ENCODE data around the gene FUS. TPM values are rescaled to one million over a fixed set of nuclear protein-coding genes. Genes with fewer than 3 reads are reported as not detected.
"Not testable (repeated sequence)": the region's sequence is repeated elsewhere in the genome, so short reads cannot be mapped to it uniquely, and the experiment has no call there.

Gene FUS
- total and polyA plus RNA-seq, 3 experiments from 2014 or later = 163 to 671 (median 621) TPM

- Histone ChIP-seq H3K4me1 (ENCODE audit: insufficient read depth, low read length) (no peaks in the 10 kb centered on the region), H3K9me3 (ENCODE audit: low read length) (no peaks in the 10 kb centered on the region), H3K27me3 (ENCODE audit: insufficient read depth, low read length, poor library complexity, severe bottlenecking) (no peaks in the 10 kb centered on the region), H3K36me3 (ENCODE audit: insufficient read depth, low read length) (no peaks in the 10 kb centered on the region), H3K27ac (ENCODE audit: low read depth, low read length) (no peak overlapping the region), H3K4me3 (ENCODE audit: low read length) (no peak overlapping the region)
- no peaks in the 10 kb centered on the region for H3K9me3 Mint-ChIP-seq
- H3K27me3 Mint-ChIP-seq = no peaks in the 10 kb centered on the region
- H3K36me3 Mint-ChIP-seq = no peaks in the 10 kb centered on the region
- CTCF ChIA-PET = interaction anchor here (1.1 kb wide), 1 partner anchor 183 kb away, joined by 3 read pairs; no protein-coding TSS in a partner anchor
- peaks cover 0 to 2% (median 0%) of the 10 kb centered on the region in 3 donors for H3K4me1 Mint-ChIP-seq
- no peak for DNase-seq
- no peak overlapping the region for H3K27ac Mint-ChIP-seq
- H3K4me3 Mint-ChIP-seq = no peak overlapping the region
- POLR2A ChIA-PET = no interaction called here
Measured at GRCh38 chr16:31167315-31167714, 12.6 kb upstream of the FUS start.

- Histone ChIP-seq H3K4me3 (ENCODE audit: low read length) (no peak overlapping the region), H3K27ac (ENCODE audit: low read depth, low read length) (no peak overlapping the region), H3K36me3 (ENCODE audit: insufficient read depth, low read length) (no peaks in the 10 kb centered on the region), H3K27me3 (ENCODE audit: insufficient read depth, low read length, poor library complexity, severe bottlenecking) (no peaks in the 10 kb centered on the region), H3K9me3 (ENCODE audit: low read length) (no peaks in the 10 kb centered on the region), H3K4me1 (ENCODE audit: insufficient read depth, low read length) (no peaks in the 10 kb centered on the region)
- Mint-ChIP-seq H3K27ac (no peak overlapping the region), H3K36me3 (no peaks in the 10 kb centered on the region), H3K4me1 (peaks cover 0 to 2% (median 0%) of the 10 kb centered on the region in 3 donors), H3K9me3 (no peaks in the 10 kb centered on the region), H3K27me3 (no peaks in the 10 kb centered on the region), H3K4me3 (no peak overlapping the region)
- POLR2A ChIA-PET = interaction anchor here (0.6 kb wide), 1 partner anchor 208 kb away, joined by 3 read pairs; no protein-coding TSS in a partner anchor
- CTCF ChIA-PET = no interaction called here
- no peak for DNase-seq
Measured at GRCh38 chr16:31168848-31169247, 11.1 kb upstream of the FUS start.

- H3K9me3 Mint-ChIP-seq; H3K4me1 Mint-ChIP-seq; CTCF ChIA-PET; H3K36me3 ChIP-seq (ENCODE audit: insufficient read depth, low read length); H3K27ac ChIP-seq (ENCODE audit: low read depth, low read length); H3K4me1 ChIP-seq (ENCODE audit: insufficient read depth, low read length); DNase-seq; H3K4me3 ChIP-seq (ENCODE audit: low read length); POLR2A ChIA-PET; H3K27me3 Mint-ChIP-seq; H3K9me3 ChIP-seq (ENCODE audit: low read length); H3K4me3 Mint-ChIP-seq; H3K36me3 Mint-ChIP-seq; H3K27me3 ChIP-seq (ENCODE audit: insufficient read depth, low read length, poor library complexity, severe bottlenecking): not testable (repeated sequence)
- H3K27ac Mint-ChIP-seq = peak overlapping the region in 1 of 8 donors; percentile 90
Measured at GRCh38 chr16:31170048-31170447, 9.9 kb upstream of the FUS start.

GRCh38 chr16:31177136-31177535 is 2.8 kb upstream of the FUS start:
- Mint-ChIP-seq H3K36me3 (peaks cover 0 to 19% (median 6%) of the 10 kb centered on the region in 3 donors), H3K4me1 (peaks cover 28 to 44% (median 31%) of the 10 kb centered on the region in 3 donors), H3K27ac (peak overlapping the region; percentile 52 to 90 (median 84)), H3K27me3 (peaks cover 0 to 8% of the 10 kb centered on the region in 2 donors), H3K9me3 (peaks cover 0 to 3% (median 0%) of the 10 kb centered on the region in 5 donors), H3K4me3 (peak overlapping the region; percentile 71 to 88 (median 81))
- Histone ChIP-seq H3K4me1 (ENCODE audit: insufficient read depth, low read length) (peaks cover 38% of the 10 kb centered on the region), H3K27me3 (ENCODE audit: insufficient read depth, low read length, poor library complexity, severe bottlenecking) (no peaks in the 10 kb centered on the region), H3K27ac (ENCODE audit: low read depth, low read length) (no peak overlapping the region), H3K4me3 (ENCODE audit: low read length) (peak overlapping the region; percentile 51), H3K9me3 (ENCODE audit: low read length) (no peaks in the 10 kb centered on the region), H3K36me3 (ENCODE audit: insufficient read depth, low read length) (peaks cover 5% of the 10 kb centered on the region)
- DNase-seq = peak; percentile 29 to 70 (median 55)
- ChIA-PET POLR2A (interaction anchor here (0.6 to 4.8 kb wide), 7 partner anchors 19 to 938 kb away, joined by 3 to 72 read pairs (median 3); partner anchors contain the start of genes KAT8 and PYCARD), CTCF (interaction anchor here (0.9 to 5.6 kb wide), 6 partner anchors 10 to 692 kb away, joined by 3 to 44 read pairs (median 4); no protein-coding TSS in a partner anchor)

- H3K9me3 Mint-ChIP-seq = peaks cover 0 to 3% (median 0%) of the 10 kb centered on the region in 5 donors
- Histone ChIP-seq H3K4me3 (ENCODE audit: low read length) (peak overlapping the region; percentile 85), H3K9me3 (ENCODE audit: low read length) (no peaks in the 10 kb centered on the region), H3K36me3 (ENCODE audit: insufficient read depth, low read length) (peaks cover 25% of the 10 kb centered on the region), H3K27ac (ENCODE audit: low read depth, low read length) (peak overlapping the region; percentile 96), H3K4me1 (ENCODE audit: insufficient read depth, low read length) (peaks cover 58% of the 10 kb centered on the region), H3K27me3 (ENCODE audit: insufficient read depth, low read length, poor library complexity, severe bottlenecking) (no peaks in the 10 kb centered on the region)
- peaks cover 48 to 65% (median 53%) of the 10 kb centered on the region in 3 donors for H3K4me1 Mint-ChIP-seq
- peak overlapping the region; percentile 90 to 100 (median 97) for H3K4me3 Mint-ChIP-seq
- POLR2A ChIA-PET = interaction anchor here (0.6 to 4.8 kb wide), 14 partner anchors 10 to 304 kb away, joined by 3 to 72 read pairs (median 6); partner anchors contain the start of genes ARMC5, KAT8, PYCARD and PYDC1
- H3K36me3 Mint-ChIP-seq = peaks cover 7 to 40% (median 13%) of the 10 kb centered on the region in 3 donors
- H3K27ac Mint-ChIP-seq = peak overlapping the region; percentile 69 to 100 (median 96)
- CTCF ChIA-PET = interaction anchor here (1.1 to 5.6 kb wide), 5 partner anchors 14 to 83 kb away, joined by 3 to 44 read pairs (median 4); no protein-coding TSS in a partner anchor
- peaks cover 0 to 8% of the 10 kb centered on the region in 2 donors for H3K27me3 Mint-ChIP-seq
- no peak for DNase-seq
Measured at GRCh38 chr16:31179219-31179746, 656 bp upstream of the FUS start.

- H3K9me3 Mint-ChIP-seq = peaks cover 0 to 3% (median 0%) of the 10 kb centered on the region in 5 donors
- ChIA-PET CTCF (interaction anchor here (1.3 kb wide), 1 partner anchor 688 kb away, joined by 3 read pairs; no protein-coding TSS in a partner anchor), POLR2A (interaction anchor here (0.8 to 6.7 kb wide), 8 partner anchors 8 to 692 kb away, joined by 3 to 72 read pairs (median 14); partner anchors contain the start of genes KAT8, PYCARD, ZNF267 and ZNF646)
- peak overlapping the region; percentile 85 for H3K4me3 ChIP-seq (ENCODE audit: low read length)
- no peaks in the 10 kb centered on the region for H3K9me3 ChIP-seq (ENCODE audit: low read length)
- H3K27ac ChIP-seq (ENCODE audit: low read depth, low read length) = peak overlapping the region; percentile 96
- peak in 2 of 5 donors; percentile 15 to 39 for DNase-seq
- peaks cover 39% of the 10 kb centered on the region for H3K36me3 ChIP-seq (ENCODE audit: insufficient read depth, low read length)
- H3K4me1 ChIP-seq (ENCODE audit: insufficient read depth, low read length) = peaks cover 74% of the 10 kb centered on the region
- H3K27me3 Mint-ChIP-seq = peaks cover 0 to 8% of the 10 kb centered on the region in 2 donors
- H3K36me3 Mint-ChIP-seq = peaks cover 14 to 58% (median 21%) of the 10 kb centered on the region in 3 donors
- peak overlapping the region; percentile 90 to 100 (median 97) for H3K4me3 Mint-ChIP-seq
- H3K27ac Mint-ChIP-seq = peak overlapping the region; percentile 87 to 98 (median 94)
- H3K4me1 Mint-ChIP-seq = peaks cover 65 to 82% (median 71%) of the 10 kb centered on the region in 3 donors
- no peaks in the 10 kb centered on the region for H3K27me3 ChIP-seq (ENCODE audit: insufficient read depth, low read length, poor library complexity, severe bottlenecking)
Measured at GRCh38 chr16:31181102-31181830, 1.3 kb downstream of the FUS start.

GRCh38 chr16:31182391-31182790 is 2.5 kb downstream of the FUS start:
- CTCF ChIA-PET = interaction anchor here (1.1 to 3.5 kb wide), 5 partner anchors 18 to 260 kb away, joined by 3 to 12 read pairs (median 6); partner anchors contain the start of gene ZNF843
- Mint-ChIP-seq H3K9me3 (peaks cover 0 to 3% (median 0%) of the 10 kb centered on the region in 5 donors), H3K27me3 (peaks cover 0 to 8% of the 10 kb centered on the region in 2 donors), H3K4me3 (peak overlapping the region; percentile 90 to 100 (median 97)), H3K27ac (peak overlapping the region; percentile 21 to 96 (median 78)), H3K36me3 (peaks cover 24 to 69% (median 31%) of the 10 kb centered on the region in 3 donors), H3K4me1 (peaks cover 70 to 83% (median 75%) of the 10 kb centered on the region in 3 donors)
- DNase-seq = no peak
- Histone ChIP-seq H3K27ac (ENCODE audit: low read depth, low read length) (peak overlapping the region; percentile 96), H3K4me3 (ENCODE audit: low read length) (peak overlapping the region; percentile 85), H3K27me3 (ENCODE audit: insufficient read depth, low read length, poor library complexity, severe bottlenecking) (no peaks in the 10 kb centered on the region), H3K9me3 (ENCODE audit: low read length) (no peaks in the 10 kb centered on the region), H3K36me3 (ENCODE audit: insufficient read depth, low read length) (peaks cover 51% of the 10 kb centered on the region), H3K4me1 (ENCODE audit: insufficient read depth, low read length) (peaks cover 74% of the 10 kb centered on the region)
- POLR2A ChIA-PET = interaction anchor here (0.6 to 6.7 kb wide), 4 partner anchors 16 to 110 kb away, joined by 3 to 40 read pairs (median 4); partner anchors contain the start of genes KAT8 and PYCARD

All from CD8-positive, alpha-beta memory T cell (primary cell).